Vagina (tissue), 2 donors: ENCODE results near the gene TRIM59.

Source experiments
- CTCF ChIP-seq, 3 experiments: fragments of 450-650 bp in 2 of 3; fragments of 200-600 bp in 1 of 3; sonication (generic) in 1 of 3; IDR thresholded peaks; one replicate each; pipeline ENCODE4 v1.5.1; 2017 to 2019; ENCODE audit warnings: antibody characterized with exemption in 3 of 3, mild to moderate bottlenecking in 2 of 3, moderate library complexity in 2 of 3
- POLR2A ChIP-seq, 2 donors: fragments of 450-650 bp; IDR thresholded peaks; one replicate each; pipeline ENCODE4 v1.6.1; 2017; ENCODE audit warnings: antibody characterized with exemption in 2 of 2, mild to moderate bottlenecking in 2 of 2, moderate library complexity in 2 of 2

- TF ChIP-seq CTCF (IDR thresholded peaks at IDR 0.05): no peak
- no peak for TF ChIP-seq POLR2A (IDR thresholded peaks at IDR 0.05)
These were observed 32.3 kb upstream of the TRIM59 start for GRCh38 chr3:160481856-160482255.
